ENCODE measurements around the gene PPP1R10. TPM values are rescaled to one million over a fixed set of nuclear protein-coding genes. Genes with fewer than 3 reads are reported as not detected.

Gene PPP1R10
- polyA plus RNA-seq, 3 donors, result 49.1 to 56.9 (median 50.0) TPM

Other genes with a start within 250 kb of the PPP1R10 start
- gene HLA-E, start 127.7 kb downstream of the PPP1R10 start, polyA plus RNA-seq (ENCODE audit: insufficient read length in 3 of 3), result 100 to 1,000 TPM in 2 of 3 donors, 10 to 100 TPM in 1; 93.8 to 126 (median 103) TPM
- gene GNL1, start 60.8 kb downstream of the PPP1R10 start, polyA plus RNA-seq (ENCODE audit: insufficient read length in 3 of 3), result 100 to 1,000 TPM in 1 of 3 donors, 10 to 100 TPM in 2; 85.3 to 112 (median 98.3) TPM
- 10 to 100 TPM; 30.2 to 36.8 (median 32.0) TPM for gene PRR3, start 59.9 kb downstream of the PPP1R10 start, polyA plus RNA-seq (ENCODE audit: insufficient read length in 3 of 3)
- gene ABCF1, start 45.8 kb downstream of the PPP1R10 start, polyA plus RNA-seq (ENCODE audit: insufficient read length in 3 of 3), result 10 to 100 TPM; 68.1 to 74.4 (median 72.5) TPM
- gene MRPS18B, start 597 bp upstream of the PPP1R10 start, polyA plus RNA-seq (ENCODE audit: insufficient read length in 3 of 3), result 10 to 100 TPM; 60.6 to 67.9 (median 62.2) TPM
- gene ATAT1, start 9.6 kb upstream of the PPP1R10 start, polyA plus RNA-seq (ENCODE audit: insufficient read length in 3 of 3), result 10 to 100 TPM; 39.9 to 60.5 (median 43.3) TPM
- gene C6orf136, start 29.9 kb upstream of the PPP1R10 start, polyA plus RNA-seq (ENCODE audit: insufficient read length in 3 of 3), result 10 to 100 TPM; 18.2 to 29.8 (median 18.6) TPM
- 10 to 100 TPM; 46.2 to 51.0 (median 50.7) TPM for gene DHX16, start 55.8 kb upstream of the PPP1R10 start, polyA plus RNA-seq (ENCODE audit: insufficient read length in 3 of 3)
- gene PPP1R18, start 69.4 kb upstream of the PPP1R10 start, polyA plus RNA-seq (ENCODE audit: insufficient read length in 3 of 3), result 10 to 100 TPM; 29.8 to 43.1 (median 34.2) TPM
- 10 to 100 TPM; 34.1 to 43.5 (median 35.2) TPM for gene NRM, start 73.7 kb upstream of the PPP1R10 start, polyA plus RNA-seq (ENCODE audit: insufficient read length in 3 of 3)
- gene MDC1, start 100.0 kb upstream of the PPP1R10 start, polyA plus RNA-seq (ENCODE audit: insufficient read length in 3 of 3), result 10 to 100 TPM; 46.4 to 51.0 (median 48.0) TPM
- 1,000 to 10,000 TPM; 1,054 to 1,337 (median 1,265) TPM for gene TUBB, start 103.1 kb upstream of the PPP1R10 start, polyA plus RNA-seq (ENCODE audit: insufficient read length in 3 of 3)
- 100 to 1,000 TPM; 134 to 139 (median 138) TPM for gene FLOT1, start 125.4 kb upstream of the PPP1R10 start, polyA plus RNA-seq (ENCODE audit: insufficient read length in 3 of 3)
- gene IER3, start 127.3 kb upstream of the PPP1R10 start, polyA plus RNA-seq (ENCODE audit: insufficient read length in 3 of 3), result 10 to 100 TPM; 18.3 to 29.0 (median 20.2) TPM

Measured in renal cortex interstitium (tissue), 3 donors.